Hematopoietic multipotent progenitor cell treated with erythropoietin and hydrocortisone succinate and interleukin-3 and kit ligand, for 4 days (in vitro differentiated cells): ENCODE measurements around the gene MGAT4B.
A peak's percentile ranks its signal among the peaks of the same experiment; 100 is the strongest.

ENCODE experiments used
- DNase-seq: peaks from one replicate; pipeline ENCODE4 v3.0.0-alpha.2; 2015

MGAT4B gene

GRCh38 chr5:179767496-179768100, 39.1 kb downstream of the MGAT4B start:
- DNase-seq, result peak; percentile 71

- DNase-seq, result peak; percentile 60
These were observed 39.8 kb downstream of the MGAT4B start for GRCh38 chr5:179766726-179767455.

DNA sequence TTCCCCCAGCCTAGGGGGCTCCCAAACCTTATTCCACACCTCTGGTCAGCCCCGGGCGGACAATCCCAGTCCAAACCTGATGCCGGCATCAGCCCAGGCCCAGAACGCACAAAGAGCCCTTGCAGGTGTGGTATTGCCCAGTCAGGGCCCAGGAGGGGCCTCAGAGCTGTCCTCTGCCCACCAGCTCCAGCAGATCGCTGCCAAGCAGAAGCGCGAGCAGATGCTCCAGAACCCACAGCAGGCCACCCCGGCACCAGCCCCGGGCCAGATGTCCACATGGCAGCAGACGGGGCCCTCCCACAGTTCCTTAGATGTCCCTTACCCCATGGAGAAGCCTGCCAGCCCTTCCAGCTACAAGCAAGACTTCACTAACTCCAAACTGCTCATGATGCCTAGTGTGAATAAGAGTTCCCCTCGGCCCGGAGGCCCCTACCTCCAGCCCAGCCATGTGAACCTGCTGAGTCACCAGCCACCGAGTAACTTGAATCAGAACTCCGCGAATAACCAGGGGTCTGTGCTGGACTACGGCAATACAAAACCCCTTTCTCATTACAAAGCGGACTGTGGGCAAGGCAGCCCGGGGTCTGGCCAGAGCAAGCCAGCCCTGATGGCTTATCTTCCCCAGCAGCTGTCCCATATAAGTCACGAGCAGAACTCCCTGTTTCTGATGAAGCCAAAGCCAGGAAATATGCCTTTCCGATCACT, 40.5 kb downstream of the MGAT4B start:
- DNase-seq, result peak; percentile 74

- peak; percentile 58 for DNase-seq
These were observed 41.3 kb downstream of the MGAT4B start for GRCh38 chr5:179765400-179765799.

DNA sequence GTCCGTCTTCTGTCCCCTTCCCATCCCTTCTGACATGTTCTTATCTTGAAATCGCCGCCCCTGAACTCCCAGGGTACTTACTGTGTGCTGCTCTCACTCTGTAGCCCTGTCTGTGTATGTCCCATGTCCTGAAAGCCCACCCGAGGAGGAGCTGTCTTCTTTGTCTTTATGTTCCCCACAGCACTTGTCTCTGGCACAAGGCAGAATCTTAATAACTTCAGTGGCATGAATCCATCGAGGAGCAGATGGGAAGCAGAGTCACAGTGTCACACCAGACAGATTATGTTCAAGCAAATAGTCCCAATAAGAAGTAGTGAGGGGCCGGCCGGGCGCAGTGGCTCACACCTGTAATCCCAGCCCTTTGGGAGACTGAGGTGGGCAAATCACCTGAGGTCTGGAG, 42.6 kb downstream of the MGAT4B start:
- no peak for DNase-seq

GRCh38 chr5:179763215-179763945, 43.3 kb downstream of the MGAT4B start:
- peak; percentile 87 for DNase-seq

DNA sequence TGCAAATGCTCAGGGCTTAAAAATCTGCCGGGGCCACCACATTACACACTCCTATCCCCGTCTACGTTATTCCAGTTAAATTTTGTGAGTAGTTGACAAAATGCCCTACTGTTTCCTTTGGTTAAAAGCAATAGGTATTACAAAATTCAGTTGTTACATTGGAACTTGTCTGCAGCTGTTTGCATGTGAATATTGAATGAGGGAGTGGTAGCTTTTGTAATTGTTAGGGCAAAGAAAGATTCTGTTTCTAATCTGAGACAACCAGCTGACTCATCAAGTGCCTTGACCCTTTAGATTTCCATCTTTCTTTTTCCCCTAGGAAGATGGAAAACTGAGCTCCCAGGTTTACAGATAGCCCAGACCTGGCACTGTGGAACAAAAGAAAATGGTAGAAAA, 43.9 kb downstream of the MGAT4B start:
- DNase-seq, result no peak

DNA sequence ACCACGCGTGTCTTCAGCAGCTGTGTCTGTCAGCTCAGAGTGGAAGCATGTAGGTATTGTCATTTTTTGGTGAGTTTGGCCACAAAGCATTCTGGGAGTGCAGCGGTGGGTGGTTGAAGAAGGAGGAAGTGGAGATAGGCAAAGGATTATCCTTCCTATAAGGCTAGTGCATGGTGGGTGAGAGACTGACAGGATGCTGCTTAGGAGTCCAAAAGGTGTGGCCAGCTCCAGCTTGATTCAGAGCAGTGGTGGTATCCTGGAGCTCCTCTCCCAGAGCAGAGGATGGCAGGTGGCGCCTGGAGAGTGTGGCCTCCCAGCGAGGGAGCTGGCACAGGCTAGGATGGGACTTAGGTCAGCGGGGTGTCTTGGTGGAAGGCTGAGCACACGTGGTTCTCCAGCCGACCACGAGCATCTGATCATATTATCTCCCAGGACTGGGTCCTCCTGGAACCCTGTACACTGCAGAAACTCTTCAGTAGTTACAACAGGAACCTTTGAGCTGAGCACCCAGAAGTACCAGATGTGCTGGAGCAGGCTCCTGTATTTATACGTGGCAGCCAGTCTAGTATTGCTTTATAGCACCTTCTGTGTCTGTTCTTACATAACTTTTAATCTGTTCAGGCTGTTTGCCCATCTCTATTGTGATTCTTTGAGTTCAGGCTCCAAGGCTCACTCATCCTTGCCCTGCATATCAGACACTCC, 44.4 kb downstream of the MGAT4B start:
- peak; percentile 79 for DNase-seq

GRCh38 chr5:179759581-179760551, 46.8 kb downstream of the MGAT4B start:
- no peak for DNase-seq

GRCh38 chr5:179758955-179759354, 47.7 kb downstream of the MGAT4B start:
- DNase-seq, result no peak

DNA sequence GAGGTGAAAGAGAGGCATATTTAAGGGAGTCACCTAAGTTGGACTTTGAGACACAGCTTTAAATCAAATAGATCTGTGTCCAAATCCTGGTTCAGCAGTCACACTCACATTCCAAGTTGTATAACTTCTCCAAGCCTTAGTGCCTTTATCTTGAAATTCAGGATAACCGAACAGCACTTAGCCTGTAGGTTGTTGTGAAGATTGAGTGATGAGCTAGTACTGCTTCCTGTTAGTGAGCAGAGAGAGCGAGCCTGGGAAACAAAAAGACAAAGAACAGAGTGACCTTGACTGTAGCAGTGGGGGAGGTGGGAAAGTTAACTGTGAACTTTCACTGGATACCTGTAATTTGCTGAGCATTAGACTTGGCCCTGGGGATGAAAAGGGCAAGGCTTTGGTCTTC, 51.6 kb downstream of the MGAT4B start:
- no peak for DNase-seq

DNA sequence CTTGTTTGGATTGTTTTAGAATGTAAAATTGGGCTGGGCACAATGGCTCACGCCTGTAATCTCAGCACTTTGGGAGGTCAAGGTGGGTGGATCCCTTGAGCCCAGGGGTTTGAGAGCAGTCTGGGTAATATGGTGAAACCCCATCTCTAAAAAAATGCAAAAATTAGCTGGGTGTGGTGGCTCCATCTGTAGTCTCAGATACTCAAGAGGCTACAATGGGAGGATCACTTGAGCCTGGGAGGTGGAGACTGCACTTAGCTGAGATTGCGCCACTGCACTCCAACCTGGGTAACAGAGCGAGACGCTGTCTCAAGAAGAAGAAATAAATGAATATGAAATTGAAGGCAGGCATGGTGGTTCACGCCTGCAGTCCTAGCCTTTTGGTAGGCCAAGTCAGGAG, 52.7 kb downstream of the MGAT4B start:
- no peak for DNase-seq

- no peak for DNase-seq
These were observed 56.7 kb downstream of the MGAT4B start for GRCh38 chr5:179749857-179750508.

GRCh38 chr5:179747811-179748210, 58.9 kb downstream of the MGAT4B start:
- no peak for DNase-seq
